Activated CD8-positive, alpha-beta memory T cell treated with anti-CD3 and anti-CD28 coated beads for 36 hours (primary cell): ENCODE results near the gene WFIKKN1. TPM values are rescaled to one million over a fixed set of nuclear protein-coding genes. Genes with fewer than 3 reads are reported as not detected.

Experiments used
- CTCF ChIA-PET: fragments of 350-600 bp; sonication (Branson Sonifier 250); formaldehyde crosslinking; loops from one replicate; lab custom pipeline; 2021; ENCODE audit warnings: antibody characterized with exemption; lab: Charles Lee
- POLR2A ChIA-PET: fragments of 350-600 bp; sonication (Branson Sonifier 250); formaldehyde crosslinking; loops from one replicate; lab custom pipeline; 2021; ENCODE audit warnings: antibody characterized with exemption; lab: Charles Lee
- total RNA-seq, 2 experiments: library from RNA; stranded (reverse); gene quantifications; one replicate each; pipeline ENCODE4 v1.2.3, GENCODE V29; 2021

The WFIKKN1 gene
- total RNA-seq, 2 experiments from 2014 or later, result 0.15 to 0.19 TPM

DNA sequence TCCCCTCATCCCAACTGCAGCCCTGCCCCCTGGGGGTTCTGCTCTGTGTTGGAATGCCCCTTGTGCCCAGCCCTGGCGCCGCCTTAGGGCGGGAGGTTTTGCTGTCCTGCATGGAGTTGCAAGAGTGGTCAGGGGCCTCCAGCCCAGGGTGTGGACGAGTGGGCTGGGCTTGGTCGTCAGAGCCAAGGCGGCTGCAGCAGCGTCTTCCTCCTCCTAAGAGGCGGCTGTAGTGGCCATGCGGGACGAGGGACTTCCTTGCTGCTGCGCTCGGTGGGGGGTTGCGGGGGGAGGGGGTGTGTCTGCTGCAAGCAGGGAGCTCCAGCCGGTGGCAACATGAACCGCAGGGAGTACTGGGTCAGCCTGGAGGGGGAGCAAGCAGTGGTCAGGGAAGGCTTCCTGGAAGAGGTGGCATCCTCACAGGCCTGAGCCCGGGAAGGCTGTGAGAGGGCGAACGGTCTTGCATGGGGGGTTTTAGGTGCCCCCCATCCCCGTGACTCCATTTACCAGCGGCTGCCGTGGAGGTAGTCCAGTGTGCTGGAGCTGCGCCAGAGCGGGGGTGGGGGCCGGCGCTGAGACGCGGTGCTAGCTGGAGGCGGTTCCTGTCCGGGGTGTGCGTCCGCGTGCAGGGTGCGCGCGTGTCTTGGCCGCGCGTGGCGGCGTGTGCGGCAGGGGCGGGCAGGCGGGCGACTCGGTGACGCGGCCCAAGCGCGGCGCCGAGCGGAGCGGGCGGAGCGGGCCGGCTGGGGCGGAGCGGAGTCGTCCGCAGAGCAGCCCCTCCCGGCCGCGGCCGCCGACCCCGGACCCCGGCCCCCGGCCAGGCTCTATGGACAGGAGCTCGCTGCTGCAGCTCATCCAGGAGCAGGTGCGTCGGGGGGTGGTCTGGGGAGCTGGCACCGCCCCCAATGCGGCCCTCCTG, 44.4 kb downstream of the WFIKKN1 start, which contains the start of gene RHBDL1:
Gene RHBDL1, plus strand, starts transcription at position 704 of the 916 bp plus-strand sequence. Its CDS starts 120 bp downstream, at position 824.
- ChIA-PET CTCF (interaction anchor here (0.8 to 6.1 kb wide), 3 partner anchors 7 to 46 kb away, joined by 3 to 25 read pairs (median 3); partner anchors contain the start of genes ANTKMT and RHOT2), POLR2A (interaction anchor here (1.1 to 2.1 kb wide), 3 partner anchors 7 to 39 kb away, joined by 3 to 5 read pairs (median 4); partner anchors contain the start of genes METTL26, RHOT2 and WDR90)

GRCh38 chr16:675884-676564, 45.2 kb downstream of the WFIKKN1 start:
- ChIA-PET CTCF (interaction anchor here (0.5 to 6.1 kb wide), 4 partner anchors 8 to 131 kb away, joined by 3 to 25 read pairs (median 4); partner anchors contain the start of genes ANTKMT and RHOT2), POLR2A (interaction anchor here (0.6 to 2.1 kb wide), 4 partner anchors 8 to 300 kb away, joined by 3 to 5 read pairs (median 4); partner anchors contain the start of genes METTL26, RHOT2 and WDR90)

- CTCF ChIA-PET, result interaction anchor here (0.5 to 6.1 kb wide), 2 partner anchors 9 to 131 kb away, joined by 4 to 25 read pairs; partner anchors contain the start of gene RHOT2
- POLR2A ChIA-PET, result interaction anchor here (0.6 to 2.1 kb wide), 2 partner anchors 8 to 301 kb away, joined by 3 to 5 read pairs; partner anchors contain the start of gene RHOT2
Observed at GRCh38 chr16:676565-676902, 45.7 kb downstream of the WFIKKN1 start.

DNA sequence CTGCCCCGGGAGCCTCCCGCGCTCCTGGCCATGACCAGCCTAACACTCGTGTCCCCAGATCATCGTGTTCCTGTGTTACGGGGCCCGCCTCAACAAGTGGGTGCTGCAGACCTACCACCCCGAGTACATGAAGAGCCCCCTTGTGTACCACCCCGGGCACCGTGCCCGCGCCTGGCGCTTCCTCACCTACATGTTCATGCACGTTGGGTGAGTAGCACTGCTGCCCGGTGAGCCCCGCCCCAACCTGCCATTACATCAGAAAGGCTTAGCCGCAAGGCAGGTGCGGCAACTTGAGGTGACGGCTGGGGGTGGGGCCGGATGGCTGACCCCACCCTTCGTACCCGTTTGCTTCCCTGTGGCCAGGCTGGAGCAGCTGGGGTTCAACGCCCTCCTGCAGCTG, 46.1 kb downstream of the WFIKKN1 start:
- POLR2A ChIA-PET, result interaction anchor here (0.6 to 2.1 kb wide), 2 partner anchors 9 to 301 kb away, joined by 3 to 5 read pairs; partner anchors contain the start of gene RHOT2
- CTCF ChIA-PET, result interaction anchor here (0.5 to 6.1 kb wide), 2 partner anchors 9 to 130 kb away, joined by 4 to 25 read pairs; partner anchors contain the start of gene RHOT2

DNA sequence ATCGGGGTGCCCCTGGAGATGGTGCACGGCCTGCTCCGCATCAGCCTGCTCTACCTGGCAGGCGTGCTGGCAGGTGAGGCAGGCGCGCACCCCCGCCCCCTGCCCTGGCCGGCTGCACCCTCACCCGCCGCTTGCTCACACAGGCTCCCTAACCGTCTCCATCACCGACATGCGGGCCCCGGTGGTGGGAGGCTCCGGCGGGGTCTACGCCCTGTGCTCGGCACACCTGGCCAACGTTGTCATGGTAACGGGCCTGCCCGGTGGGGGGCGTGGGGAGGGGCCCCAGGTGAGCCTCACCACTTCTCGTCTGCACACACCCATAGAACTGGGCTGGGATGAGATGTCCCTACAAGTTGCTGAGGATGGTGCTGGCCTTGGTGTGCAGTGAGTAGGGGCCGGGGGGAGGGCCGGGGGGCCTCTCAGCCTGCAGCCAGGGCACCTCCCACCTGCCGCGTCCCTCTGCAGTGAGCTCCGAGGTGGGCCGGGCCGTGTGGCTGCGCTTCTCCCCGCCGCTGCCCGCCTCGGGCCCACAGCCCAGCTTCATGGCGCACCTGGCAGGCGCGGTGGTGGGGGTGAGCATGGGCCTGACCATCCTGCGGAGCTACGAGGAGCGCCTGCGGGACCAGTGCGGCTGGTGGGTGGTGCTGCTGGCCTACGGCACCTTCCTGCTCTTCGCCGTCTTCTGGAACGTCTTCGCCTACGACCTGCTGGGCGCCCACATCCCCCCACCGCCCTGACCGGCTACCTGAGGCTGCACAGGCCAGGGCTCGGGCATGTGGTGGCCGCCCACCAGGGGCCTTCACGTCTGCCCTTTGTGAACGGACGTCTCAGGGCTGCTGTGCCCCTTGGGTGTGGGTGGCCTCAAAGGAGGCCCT, 46.8 kb downstream of the WFIKKN1 start:
- POLR2A ChIA-PET, result interaction anchor here (2.1 kb wide), 1 partner anchor 9 kb away, joined by 5 read pairs; the partner anchor contains the start of gene RHOT2

GRCh38 chr16:678209-678857, 47.5 kb downstream of the WFIKKN1 start:
- POLR2A ChIA-PET, result interaction anchor here (1.0 to 1.2 kb wide), 2 partner anchors 42 to 43 kb away, joined by 3 read pairs; partner anchors contain the start of genes ANTKMT and METTL26

More for the DNA sequence above, 46.8 kb downstream of the WFIKKN1 start:
- CTCF ChIA-PET, result interaction anchor here (6.1 kb wide), 1 partner anchor 10 kb away, joined by 25 read pairs; the partner anchor contains the start of gene RHOT2

DNA sequence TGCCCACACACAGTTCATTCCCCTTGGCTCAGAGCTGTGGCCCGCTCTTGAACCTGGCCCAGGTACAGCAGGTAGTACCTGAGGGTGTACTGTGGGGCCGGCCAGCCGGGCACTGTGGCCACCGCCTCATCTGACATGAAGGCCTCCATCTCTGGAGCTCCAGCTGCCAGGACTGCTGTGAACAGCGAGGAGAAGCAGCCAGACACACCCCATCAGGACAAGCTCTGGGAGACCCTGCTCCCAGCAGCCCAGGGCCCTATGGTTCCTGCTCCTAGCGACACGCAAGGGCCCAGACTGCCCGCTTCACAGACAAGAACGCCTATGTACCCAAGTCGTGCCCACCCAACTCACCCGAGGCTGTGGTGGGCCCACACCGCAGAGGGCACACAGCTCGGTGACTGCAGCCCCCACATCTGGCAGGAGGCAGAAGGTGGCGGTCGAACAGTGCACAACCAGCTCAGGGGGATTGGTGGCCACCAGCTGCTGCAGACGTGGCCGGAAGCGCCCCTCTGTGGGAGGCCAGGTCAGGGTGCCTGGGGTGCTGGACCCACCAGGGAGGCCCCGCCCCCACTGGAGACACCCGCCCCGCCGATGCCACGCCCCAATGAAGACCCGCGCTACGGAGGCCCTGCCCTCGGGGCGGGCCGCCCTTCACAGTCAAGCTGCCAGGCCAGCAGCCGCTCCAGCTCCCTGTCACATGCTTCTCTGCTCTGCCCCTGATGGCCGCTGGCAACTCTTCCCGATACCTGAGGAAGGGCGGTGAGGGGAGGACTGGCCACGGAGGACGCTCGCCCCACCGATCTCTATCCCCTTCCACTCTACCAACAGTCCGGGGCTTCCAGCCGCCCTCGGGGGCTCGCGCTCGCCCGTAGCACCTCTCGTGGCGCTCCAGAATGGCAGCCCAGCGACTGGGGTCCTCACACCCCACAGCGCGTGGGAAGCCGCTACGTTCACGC, 48.4 kb downstream of the WFIKKN1 start:
- ChIA-PET CTCF (interaction anchor here (0.7 to 6.1 kb wide), 2 partner anchors 11 to 34 kb away, joined by 3 to 25 read pairs; partner anchors contain the start of gene RHOT2), POLR2A (interaction anchor here (0.7 to 1.2 kb wide), 4 partner anchors 10 to 43 kb away, joined by 3 to 5 read pairs (median 3); partner anchors contain the start of genes ANTKMT and METTL26)

More at GRCh38 chr16:678209-678857, 47.5 kb downstream of the WFIKKN1 start:
- CTCF ChIA-PET, result interaction anchor here (6.1 kb wide), 1 partner anchor 10 kb away, joined by 25 read pairs; the partner anchor contains the start of gene RHOT2

DNA sequence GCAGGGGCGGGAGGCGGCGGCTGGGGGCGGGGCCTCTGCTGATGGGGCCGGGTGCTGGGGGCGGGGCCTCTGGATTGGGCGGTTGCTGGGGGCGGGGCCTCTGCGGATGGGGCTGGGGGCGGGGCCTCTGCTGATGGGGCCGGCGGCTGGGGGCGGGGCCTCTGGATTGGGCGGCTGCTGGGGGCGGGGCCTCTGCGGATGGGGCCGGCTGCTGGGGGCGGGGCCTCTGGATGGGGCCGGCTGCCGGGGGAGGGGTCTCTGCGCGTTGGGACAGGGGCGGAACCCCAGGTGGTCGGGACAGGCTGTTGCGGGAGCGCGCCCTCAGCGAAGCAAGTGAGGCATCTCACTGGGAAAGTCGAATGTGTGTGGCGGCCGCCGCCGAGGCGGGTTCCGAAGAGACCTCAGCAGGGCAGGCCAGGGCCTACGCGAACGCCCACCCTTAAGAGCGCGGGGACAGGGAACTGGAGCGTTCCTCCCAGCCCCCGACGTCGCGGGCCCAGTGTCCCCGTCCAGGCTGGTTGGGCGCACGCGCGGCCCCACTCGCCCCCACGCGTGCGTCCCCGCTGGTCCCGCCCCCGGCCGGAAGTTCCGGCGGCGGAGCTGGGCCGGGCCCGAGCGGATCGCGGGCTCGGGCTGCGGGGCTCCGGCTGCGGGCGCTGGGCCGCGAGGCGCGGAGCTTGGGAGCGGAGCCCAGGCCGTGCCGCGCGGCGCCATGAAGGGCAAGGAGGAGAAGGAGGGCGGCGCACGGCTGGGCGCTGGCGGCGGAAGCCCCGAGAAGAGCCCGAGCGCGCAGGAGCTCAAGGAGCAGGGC, 49.2 kb downstream of the WFIKKN1 start, which contains the start of gene STUB1:
Gene STUB1, plus strand, starts transcription at position 597 of the 811 bp plus-strand sequence. Its CDS starts 116 bp downstream, at position 713.
- POLR2A ChIA-PET, result interaction anchor here (1.0 to 1.3 kb wide), 4 partner anchors 10 to 44 kb away, joined by 3 to 4 read pairs (median 4); partner anchors contain the start of genes ANTKMT and METTL26
- CTCF ChIA-PET, result interaction anchor here (1.4 to 6.1 kb wide), 4 partner anchors 12 to 105 kb away, joined by 4 to 25 read pairs (median 4); partner anchors contain the start of genes METTL26 and RHOT2

DNA sequence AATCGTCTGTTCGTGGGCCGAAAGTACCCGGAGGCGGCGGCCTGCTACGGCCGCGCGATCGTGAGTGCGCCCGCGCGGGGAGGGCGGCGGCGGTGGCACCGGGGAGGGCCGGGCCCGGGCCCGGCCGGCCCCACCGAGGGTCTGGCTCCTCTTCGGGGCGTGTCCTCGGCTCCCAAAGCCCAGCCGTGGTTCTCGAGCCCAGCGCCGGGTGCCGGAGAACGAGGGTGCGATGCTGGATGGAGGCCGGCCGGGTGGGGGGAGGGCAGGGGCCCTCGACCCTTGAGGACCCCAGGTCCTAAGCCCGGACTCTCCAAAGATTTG, 49.8 kb downstream of the WFIKKN1 start:
- POLR2A ChIA-PET, result interaction anchor here (1.0 to 1.3 kb wide), 2 partner anchors 9 to 44 kb away, joined by 4 read pairs; partner anchors contain the start of gene METTL26
- CTCF ChIA-PET, result interaction anchor here (1.2 to 6.1 kb wide), 5 partner anchors 9 to 105 kb away, joined by 4 to 25 read pairs (median 5); partner anchors contain the start of genes METTL26, RHOT2 and WDR24

DNA sequence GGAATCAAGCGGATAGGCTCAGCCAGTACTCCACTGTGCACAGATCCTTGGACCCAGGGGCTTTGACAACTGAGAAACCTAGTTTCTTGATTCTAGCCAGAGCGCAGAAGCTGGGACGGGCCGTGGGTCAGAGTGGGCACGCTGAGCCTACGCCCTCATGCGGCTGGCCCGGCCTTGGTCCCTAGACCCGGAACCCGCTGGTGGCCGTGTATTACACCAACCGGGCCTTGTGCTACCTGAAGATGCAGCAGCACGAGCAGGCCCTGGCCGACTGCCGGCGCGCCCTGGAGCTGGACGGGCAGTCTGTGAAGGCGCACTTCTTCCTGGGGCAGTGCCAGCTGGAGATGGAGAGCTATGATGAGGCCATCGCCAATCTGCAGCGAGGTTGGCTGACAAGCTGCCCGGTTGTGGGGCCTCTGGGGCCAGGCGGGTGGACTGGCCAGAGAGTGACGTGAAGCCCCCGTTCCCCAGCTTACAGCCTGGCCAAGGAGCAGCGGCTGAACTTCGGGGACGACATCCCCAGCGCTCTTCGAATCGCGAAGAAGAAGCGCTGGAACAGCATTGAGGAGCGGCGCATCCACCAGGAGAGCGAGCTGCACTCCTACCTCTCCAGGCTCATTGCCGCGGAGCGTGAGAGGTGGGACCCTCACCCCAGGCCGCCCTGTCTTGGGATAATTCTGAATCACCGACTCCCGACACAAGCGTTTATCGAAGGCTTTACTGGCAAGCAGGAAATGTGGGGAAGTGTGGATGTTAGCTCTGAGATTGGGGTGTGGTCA, 50.4 kb downstream of the WFIKKN1 start:
- POLR2A ChIA-PET, result interaction anchor here (0.6 to 1.3 kb wide), 2 partner anchors 8 to 122 kb away, joined by 3 to 4 read pairs; no protein-coding TSS in a partner anchor
- CTCF ChIA-PET, result interaction anchor here (1.2 to 6.1 kb wide), 5 partner anchors 9 to 104 kb away, joined by 4 to 25 read pairs (median 5); partner anchors contain the start of genes METTL26, RHOT2 and WDR24

- POLR2A ChIA-PET, result interaction anchor here (0.6 to 1.0 kb wide), 2 partner anchors 33 to 122 kb away, joined by 3 read pairs; partner anchors contain the start of gene WDR90
- CTCF ChIA-PET, result interaction anchor here (1.0 to 6.1 kb wide), 5 partner anchors 8 to 46 kb away, joined by 3 to 25 read pairs (median 5); partner anchors contain the start of genes METTL26, RHOT2 and WDR24
Observed at GRCh38 chr16:681746-682427, 51.1 kb downstream of the WFIKKN1 start.

- CTCF ChIA-PET, result interaction anchor here (1.0 to 1.7 kb wide), 3 partner anchors 13 to 21 kb away, joined by 3 to 4 read pairs (median 3); partner anchors contain the start of gene RHOT2
- POLR2A ChIA-PET, result interaction anchor here (0.6 to 1.0 kb wide), 2 partner anchors 34 to 37 kb away, joined by 3 read pairs; partner anchors contain the start of gene WDR90
Observed at GRCh38 chr16:682493-683395, 52.0 kb downstream of the WFIKKN1 start.
